Left ventricle myocardium superior (tissue), 1 donor: ENCODE results near the gene NPR3. TPM values are rescaled to one million over a fixed set of nuclear protein-coding genes. Genes with fewer than 3 reads are reported as not detected.

Experiments used
- ATAC-seq: fragments of 200-7000 bp; cut with Tn5 transposase; one replicate; pipeline ENCODE4 v1.9.1; 2020; ENCODE audit warnings: mild to moderate bottlenecking, moderate library complexity
- DNase-seq: peaks from one replicate; pipeline ENCODE4 v3.0.0-alpha.2; 2020
- intact Hi-C: fragments of 100-400 bp; cut with micrococcal nuclease; formaldehyde crosslinking; loops from one replicate; pipeline ENCODE4 v1.11.0; 2022
- total RNA-seq: library from RNA; stranded (reverse); fragmentation: NEBNext Ultra II Directional; extraction: Animal tissue kit (Norgen Biotek cat#: 25700); gene quantifications from one replicate; pipeline ENCODE4 v1.2.1, GENCODE V29; 2021
- donor health status: DM: no; HTN: yes; CAD: no; lungs with severe emphysema.

NPR3 gene
- total RNA-seq, 1 donor from 2014 or later, result 16.3 TPM

GRCh38 chr5:32711362-32711680 is 200 bp downstream of the NPR3 start:
- intact Hi-C loops, result no loop called here
- no peak for ATAC-seq
- DNase-seq, result no peak

GRCh38 chr5:32711681-32712480 is 760 bp downstream of the NPR3 start:
- DNase-seq (peak; percentile 62), ATAC-seq (peak; percentile 50)
- intact Hi-C loops, result no loop called here

DNA sequence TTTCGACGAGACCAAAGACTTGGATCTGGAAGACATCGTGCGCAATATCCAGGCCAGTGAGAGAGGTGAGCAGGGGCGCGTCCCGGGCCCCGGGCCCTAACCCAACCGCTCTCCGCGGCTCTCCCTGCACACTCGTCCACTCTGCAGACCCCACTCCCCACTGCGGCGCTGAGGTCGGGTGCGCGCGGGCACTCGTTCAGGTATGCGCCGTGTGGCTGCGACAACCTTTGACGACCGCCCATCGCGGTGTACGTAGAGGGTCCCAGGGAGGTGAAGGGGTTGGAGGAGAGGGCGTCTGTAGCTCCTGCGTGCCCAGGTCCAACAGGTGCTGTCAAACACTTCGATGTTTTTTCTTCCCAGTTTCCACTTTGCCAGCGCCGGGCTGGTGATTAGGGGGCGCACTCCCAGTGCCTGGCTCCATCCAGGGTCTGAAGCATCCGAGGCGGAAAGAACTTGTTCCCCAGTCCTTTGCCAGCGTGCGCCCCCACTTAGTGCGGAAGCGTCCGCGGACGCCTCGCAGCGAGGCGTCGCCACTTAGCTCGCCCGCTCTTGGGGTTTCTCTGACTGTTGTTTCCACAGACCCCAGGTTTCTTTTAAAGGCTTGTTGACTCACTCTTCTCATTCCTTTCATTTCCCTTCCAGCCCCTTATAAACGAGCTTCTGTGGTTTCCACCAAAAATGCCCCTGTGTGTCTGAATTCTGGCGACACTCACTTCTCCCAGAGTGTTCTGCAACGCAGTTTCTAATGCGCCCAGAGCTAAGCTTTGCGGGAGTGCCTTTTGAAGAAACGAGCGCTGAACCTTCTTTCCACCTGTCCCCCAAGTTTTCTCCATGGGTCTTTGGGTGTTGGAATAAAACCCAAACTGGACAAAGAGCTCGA is 1.6 kb downstream of the NPR3 start:
- intact Hi-C loops, result no loop called here
- DNase-seq (no peak), ATAC-seq (no peak)

GRCh38 chr5:32713361-32713769 is 2.2 kb downstream of the NPR3 start:
- intact Hi-C loops, result no loop called here
- peak; percentile 7 for ATAC-seq
- peak; percentile 34 for DNase-seq

DNA sequence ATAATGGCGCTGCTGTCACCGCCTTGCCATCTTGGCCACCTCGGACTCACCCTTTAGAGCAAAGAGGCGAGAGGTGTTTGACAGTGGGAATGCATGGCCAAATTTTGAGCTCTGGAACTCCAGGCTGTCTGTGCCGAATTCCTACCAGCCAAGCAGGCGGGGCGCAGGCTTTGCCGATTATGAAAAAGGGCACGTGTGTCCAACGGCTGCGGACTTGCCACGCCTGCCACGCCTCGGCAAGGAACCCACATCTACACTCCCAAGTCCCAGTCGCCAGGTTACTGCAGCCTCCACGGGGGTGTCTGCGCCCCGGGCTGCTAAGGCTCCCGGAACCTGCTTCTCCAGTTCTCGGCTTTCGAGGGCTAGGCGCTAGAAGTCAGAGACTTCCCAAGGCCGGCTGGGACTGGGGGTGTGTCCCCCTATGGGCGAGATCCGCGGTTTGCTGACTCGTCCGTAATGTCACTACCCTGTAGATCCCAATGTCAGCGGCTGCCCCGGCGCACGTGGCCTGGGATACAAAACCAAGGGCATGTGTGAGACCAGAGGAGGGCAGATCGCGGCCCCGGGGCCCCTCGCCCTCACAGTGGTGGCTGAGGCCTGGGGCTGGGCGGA is 2.8 kb downstream of the NPR3 start:
- intact Hi-C loops, result no loop called here
- peak; percentile 59 for DNase-seq
- peak; percentile 9 for ATAC-seq

DNA sequence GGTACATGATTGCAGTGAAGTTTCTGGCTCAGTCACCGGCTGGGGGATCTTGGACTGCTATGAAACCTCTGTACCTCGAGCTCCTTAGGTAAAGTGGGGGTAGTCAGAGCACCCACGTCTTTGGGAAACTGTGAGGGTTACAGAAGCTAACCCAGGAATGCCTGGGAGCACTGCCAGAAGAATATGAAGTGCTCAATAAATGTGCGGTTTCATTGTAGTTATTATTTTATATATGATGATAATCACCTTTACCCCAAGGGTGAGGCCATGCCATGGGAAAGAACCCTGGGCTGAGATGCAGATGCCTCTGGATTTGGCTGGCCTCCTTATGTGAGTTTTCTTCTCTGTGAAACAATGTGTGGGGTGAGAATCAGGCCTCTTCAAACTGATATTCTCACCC is 3.7 kb downstream of the NPR3 start:
- no peak for ATAC-seq
- no peak for DNase-seq
- intact Hi-C loops, result no loop called here

GRCh38 chr5:32720300-32720699 is 9.2 kb downstream of the NPR3 start:
- no peak for DNase-seq
- intact Hi-C loops, result no loop called here
- no peak for ATAC-seq

GRCh38 chr5:32721626-32722025 is 10.5 kb downstream of the NPR3 start:
- DNase-seq, result no peak
- ATAC-seq, result no peak
- intact Hi-C loops, result no loop called here

DNA sequence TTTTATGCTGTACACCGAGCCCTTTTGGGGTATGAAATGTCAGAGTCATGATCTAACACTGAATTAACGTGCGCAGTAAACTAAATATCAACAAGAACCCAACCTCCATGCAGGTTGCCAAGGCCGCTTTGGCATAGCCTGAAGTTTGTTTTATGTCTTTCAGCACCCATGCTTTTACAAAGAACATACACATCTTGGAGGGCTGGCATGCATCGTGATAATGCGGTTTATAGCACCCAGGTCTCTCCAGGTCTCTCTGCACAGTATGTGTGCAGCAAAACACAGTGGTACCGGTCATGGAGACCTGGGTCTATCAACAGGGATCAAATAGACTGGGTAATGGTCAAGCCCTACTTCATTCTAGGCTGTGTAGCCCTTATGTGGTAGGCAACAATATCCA is 11.8 kb downstream of the NPR3 start:
- intact Hi-C loops, result no loop called here
- ATAC-seq (peak; percentile 91), DNase-seq (peak; percentile 28)

GRCh38 chr5:32724526-32724925 is 13.4 kb downstream of the NPR3 start:
- ATAC-seq (no peak), DNase-seq (no peak)
- intact Hi-C loops, result no loop called here

DNA sequence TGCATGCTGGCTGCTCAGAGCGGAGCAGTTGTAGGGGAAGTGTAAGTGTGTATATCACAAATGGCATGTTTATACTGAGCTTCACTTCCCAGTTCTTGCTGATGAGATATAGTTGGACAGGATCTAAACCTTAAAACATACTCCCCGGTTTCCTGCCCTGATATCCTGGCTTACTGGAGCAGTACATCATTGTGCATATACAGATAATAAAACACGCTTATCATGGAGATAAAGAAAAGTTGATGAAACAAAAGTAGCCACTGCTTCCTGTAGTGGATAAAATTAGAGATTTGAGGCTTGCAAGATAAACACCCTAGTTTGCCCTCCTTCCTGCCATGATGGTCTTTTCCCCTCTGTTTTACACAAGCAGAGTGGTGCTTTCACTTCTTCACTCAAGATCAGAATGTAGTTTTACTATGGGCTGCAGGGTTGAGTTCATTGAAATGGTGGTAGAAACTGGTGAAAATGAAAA is 15.0 kb downstream of the NPR3 start:
- ATAC-seq (no peak), DNase-seq (no peak)
- intact Hi-C loops, result no loop called here

DNA sequence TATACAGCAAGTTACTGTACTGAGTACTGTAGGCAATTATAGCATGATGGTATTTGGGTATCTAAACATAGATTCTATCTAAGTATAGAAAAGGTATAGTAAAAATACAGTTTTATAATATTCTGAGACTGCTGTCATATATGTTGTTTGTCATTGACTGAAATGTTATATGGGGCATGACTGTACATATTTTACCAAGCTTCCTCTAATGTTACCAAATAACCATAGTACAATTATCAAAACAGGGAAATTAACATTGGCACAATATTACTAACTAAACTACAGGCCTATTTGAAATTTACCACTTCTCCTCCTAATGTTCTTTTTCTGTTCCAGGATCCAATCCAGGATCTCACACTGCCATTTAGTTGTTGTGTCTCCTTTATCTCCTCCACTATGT is 18.5 kb downstream of the NPR3 start:
- intact Hi-C loops, result no loop called here
- DNase-seq (no peak), ATAC-seq (no peak)

DNA sequence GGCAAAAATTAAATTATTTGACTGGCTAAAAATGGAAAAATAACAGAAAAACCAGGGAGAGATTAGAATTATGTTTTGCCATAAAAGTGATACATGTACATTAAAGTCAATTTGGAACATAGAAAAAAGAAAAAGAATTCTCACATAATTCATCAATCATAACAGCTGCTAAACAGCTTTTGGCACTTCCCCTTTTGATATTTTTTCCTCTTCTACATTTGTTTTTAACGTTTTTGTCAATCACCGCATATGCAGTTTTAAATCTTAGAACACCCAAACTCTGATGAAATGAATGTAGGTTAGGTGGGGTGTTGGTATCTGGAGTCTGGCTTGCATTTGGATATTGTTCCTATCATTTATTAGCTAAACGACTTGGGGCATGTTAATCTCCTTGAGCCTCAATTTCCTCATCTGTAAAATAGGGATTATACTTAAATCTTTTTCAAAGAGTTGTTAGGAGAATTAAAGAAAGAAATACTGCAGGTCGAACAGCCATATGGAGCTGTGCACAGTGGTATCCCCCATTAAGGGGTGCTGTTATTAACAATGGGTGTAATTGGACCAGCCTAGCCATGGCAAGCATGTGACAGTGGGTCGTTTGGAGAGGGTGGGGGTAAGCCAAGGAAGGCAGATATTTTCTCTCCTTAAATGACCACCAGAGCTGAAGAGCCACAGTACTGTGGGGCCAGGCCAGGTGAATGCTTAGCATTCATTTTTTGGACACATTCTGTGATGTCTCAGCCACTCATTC is 22.6 kb downstream of the NPR3 start:
- ATAC-seq, result no peak
- intact Hi-C loops, result no loop called here
- DNase-seq, result no peak

DNA sequence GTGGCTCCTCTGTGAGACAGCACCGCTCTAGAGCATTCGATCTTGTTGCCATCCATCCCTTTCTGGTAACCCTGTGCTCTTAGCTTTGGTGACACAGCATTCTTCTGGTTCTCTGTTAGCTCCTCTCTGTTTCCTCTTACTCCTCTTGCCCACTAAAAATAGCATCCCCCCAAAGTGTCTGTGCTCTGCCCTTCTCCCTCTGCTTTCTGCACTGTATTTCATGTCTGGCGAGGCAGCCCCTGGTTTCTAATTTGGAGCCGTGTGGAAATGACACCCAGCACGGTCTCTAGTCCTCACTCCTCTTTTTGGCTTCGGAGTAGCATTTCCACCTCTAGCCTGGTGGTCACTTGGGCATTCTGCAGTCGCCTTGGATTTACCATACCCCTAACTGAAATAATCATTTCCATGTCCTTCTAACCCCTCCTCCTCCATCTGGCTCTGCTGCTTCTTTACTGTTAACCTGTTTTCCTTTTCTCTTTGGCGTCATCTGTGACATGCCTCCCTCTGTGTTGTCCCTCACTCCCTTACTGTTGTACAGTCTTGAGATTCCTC is 23.8 kb downstream of the NPR3 start:
- DNase-seq (no peak), ATAC-seq (peak; percentile 58)
- intact Hi-C loops, result no loop called here

DNA sequence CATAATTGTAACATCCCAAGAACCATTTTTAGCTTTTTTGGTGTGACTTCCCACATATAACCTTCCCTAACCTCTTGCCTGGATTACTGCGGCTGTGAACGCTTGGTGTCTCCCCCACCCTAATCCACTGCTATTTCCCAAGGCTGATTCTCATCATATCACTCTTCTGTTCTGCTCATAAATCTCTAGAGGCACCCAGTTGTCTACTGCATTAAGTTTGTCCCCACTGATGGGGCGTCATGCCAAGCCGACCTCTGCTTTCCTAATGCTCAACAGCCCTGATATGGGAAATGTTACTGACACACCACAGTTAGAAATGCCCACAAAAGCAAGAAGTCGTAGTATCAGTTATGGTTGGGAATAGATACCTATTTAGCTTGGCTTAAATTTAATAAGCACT is 24.4 kb downstream of the NPR3 start:
- intact Hi-C loops, result no loop called here
- DNase-seq (peak; percentile 46), ATAC-seq (peak; percentile 42)

DNA sequence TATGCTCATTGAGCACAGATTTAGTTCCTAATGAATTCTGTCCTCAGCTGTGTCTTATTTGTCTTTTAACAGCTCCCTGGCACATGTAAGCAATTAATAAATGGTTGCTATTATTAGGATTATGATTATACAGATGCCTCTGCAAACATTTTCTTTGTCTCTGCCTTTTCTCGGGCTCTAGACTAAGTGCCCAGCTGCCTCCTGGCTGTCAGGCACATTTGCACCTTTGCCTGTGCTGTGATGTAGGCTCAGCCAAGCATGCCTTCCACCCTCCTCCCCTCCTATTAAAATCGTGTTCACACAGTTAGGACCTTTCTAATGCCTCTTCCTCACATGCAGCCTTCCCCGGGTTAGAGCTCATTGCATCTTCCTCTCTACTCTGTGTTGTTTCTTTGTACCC is 25.7 kb downstream of the NPR3 start:
- intact Hi-C loops, result no loop called here
- ATAC-seq (peak; percentile 60), DNase-seq (no peak)

DNA sequence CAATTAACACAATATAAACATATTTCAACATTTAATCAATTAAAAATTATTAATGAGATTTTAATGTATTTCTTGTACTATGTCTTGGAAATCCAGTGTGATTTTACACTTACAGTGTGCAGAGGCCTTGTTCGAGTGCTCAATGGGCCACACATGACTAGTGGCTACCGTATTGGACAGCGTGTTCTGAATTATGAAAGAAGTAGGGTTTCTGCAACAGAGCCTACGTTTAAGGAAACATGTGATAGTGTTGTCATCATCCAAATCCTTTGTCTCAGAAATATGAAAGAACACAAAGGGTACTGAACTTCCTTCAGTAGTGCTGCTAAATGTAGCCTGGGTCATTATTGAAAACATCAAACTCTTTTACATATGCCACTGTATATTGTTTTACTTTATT is 29.5 kb downstream of the NPR3 start:
- DNase-seq, result no peak
- intact Hi-C loops, result no loop called here
- no peak for ATAC-seq

DNA sequence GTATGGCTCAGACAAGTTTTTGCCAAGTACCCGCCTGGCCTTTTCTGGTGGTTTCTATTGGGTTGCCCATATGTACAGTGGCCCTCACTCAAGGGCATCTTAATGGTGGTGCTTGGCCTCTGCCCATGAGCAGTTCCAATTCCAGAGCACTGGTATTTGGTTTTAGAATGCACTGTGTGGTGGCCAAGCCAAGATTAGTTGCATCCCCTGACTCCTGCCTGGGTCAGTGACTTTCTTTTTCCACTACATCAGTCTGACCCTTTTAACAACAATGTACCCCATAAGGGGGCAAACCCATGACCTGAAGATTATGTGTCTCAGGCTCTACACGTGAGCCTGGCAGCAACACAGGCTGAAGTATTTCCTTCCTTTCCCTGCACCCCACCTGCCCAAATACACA is 34.2 kb downstream of the NPR3 start:
- ATAC-seq, result peak; percentile 94
- no peak for DNase-seq
- intact Hi-C loops, result no loop called here

- DNase-seq, result no peak
- intact Hi-C loops, result no loop called here
- ATAC-seq, result no peak
Measured at GRCh38 chr5:32752411-32752810, 41.3 kb downstream of the NPR3 start.
